Omental fat pad (tissue), 4 donors: Measurements from ENCODE around the gene BICD1. TPM values are rescaled to one million over a fixed set of nuclear protein-coding genes. Genes with fewer than 3 reads are reported as not detected.

Source experiments
- ATAC-seq: fragments of 150-250 bp; one replicate; pipeline ENCODE4 v1.9.1; 2016; ENCODE audit warnings: mild to moderate bottlenecking, moderate library complexity; ENCODE audit not compliant: low FRiP score
- DNase-seq: peaks from one replicate; pipeline ENCODE4 v3.0.0-alpha.2; 2019; ENCODE audit warnings: low spot score
- total RNA-seq, 4 donors: library from RNA; depleted of rRNA; stranded (reverse); fragments of >200 nt; gene quantifications; one replicate each; pipeline ENCODE4 v1.1.0, GENCODE V29; 2016
- TF ChIP-seq, protein P1 (sequence below), 3 donors: fragments of 450-650 bp; IDR thresholded peaks; one replicate each; pipeline ENCODE4 v1.5.1; 2016 to 2017; ENCODE audit warnings: antibody characterized with exemption in 3 of 3, mild to moderate bottlenecking in 3 of 3, moderate library complexity in 2 of 3

Gene BICD1
- total RNA-seq, 4 donors from 2014 or later, result 8.0 to 19.2 (median 9.1) TPM

DNA sequence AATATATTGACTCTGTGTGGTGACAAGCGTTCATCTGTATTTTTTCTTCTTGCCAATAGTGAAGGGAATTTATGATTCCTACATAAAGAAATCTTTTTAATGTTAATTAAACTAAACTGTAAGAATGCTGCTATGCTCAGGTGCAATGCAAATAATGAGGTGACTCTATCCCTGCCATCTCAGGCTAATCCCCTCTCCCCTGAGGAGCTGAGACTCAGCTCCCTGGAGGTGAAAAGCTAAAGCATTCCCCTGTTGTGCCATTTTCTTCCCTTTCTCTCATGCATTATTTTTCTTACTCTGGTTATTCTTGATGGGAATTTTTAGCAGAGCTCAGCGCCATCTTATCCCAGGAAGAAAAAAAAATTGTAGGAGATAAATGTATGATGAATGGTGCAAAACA lies 178.8 kb downstream of the BICD1 start:
- TF ChIP-seq, protein P1, sequence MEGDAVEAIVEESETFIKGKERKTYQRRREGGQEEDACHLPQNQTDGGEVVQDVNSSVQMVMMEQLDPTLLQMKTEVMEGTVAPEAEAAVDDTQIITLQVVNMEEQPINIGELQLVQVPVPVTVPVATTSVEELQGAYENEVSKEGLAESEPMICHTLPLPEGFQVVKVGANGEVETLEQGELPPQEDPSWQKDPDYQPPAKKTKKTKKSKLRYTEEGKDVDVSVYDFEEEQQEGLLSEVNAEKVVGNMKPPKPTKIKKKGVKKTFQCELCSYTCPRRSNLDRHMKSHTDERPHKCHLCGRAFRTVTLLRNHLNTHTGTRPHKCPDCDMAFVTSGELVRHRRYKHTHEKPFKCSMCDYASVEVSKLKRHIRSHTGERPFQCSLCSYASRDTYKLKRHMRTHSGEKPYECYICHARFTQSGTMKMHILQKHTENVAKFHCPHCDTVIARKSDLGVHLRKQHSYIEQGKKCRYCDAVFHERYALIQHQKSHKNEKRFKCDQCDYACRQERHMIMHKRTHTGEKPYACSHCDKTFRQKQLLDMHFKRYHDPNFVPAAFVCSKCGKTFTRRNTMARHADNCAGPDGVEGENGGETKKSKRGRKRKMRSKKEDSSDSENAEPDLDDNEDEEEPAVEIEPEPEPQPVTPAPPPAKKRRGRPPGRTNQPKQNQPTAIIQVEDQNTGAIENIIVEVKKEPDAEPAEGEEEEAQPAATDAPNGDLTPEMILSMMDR (IDR thresholded peaks at IDR 0.05), result no peak
- ATAC-seq (no peak), DNase-seq (no peak)

DNA sequence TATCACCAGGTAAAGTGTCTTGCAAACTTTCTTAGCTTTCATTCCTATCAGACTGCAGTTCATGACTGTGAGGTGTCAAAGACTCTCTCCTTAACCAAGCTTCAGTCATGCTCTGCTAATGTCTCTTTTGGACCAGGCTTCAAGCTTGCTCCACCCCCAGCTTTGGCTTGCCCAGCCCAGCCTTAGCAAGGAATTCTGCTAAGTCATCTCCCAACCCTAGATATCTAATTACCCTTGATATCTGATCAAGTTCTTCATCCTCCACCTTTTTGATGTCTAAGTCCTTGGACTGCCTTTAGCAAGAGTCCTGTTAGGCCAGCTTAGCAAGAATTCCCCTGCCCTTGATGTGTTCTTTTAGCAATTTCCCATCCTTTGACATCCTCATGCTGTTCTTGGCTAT lies 183.8 kb downstream of the BICD1 start:
- DNase-seq (no peak), ATAC-seq (no peak)
- TF ChIP-seq, protein P1 (IDR thresholded peaks at IDR 0.05), result no peak

DNA sequence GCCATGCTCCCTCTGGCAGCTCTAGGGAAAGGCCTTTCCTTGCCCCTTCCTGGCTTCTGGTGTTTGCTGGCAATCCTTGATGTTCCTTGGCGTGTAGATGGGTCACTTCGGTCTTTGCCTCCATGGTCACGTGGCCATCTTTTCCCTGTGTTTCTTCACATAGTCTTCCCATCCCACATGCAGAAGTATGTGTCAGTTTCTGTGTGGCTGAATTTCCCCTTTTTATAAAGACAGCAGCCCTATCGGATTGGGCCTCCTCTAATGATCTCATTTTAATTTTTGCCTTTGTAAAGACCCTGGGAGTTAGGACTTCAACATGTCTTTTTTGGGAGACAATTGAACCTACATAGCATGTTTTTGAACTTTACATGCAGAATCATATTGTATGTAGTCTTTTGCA lies 185.5 kb downstream of the BICD1 start:
- ATAC-seq, result no peak
- DNase-seq, result no peak
- TF ChIP-seq, protein P1 (IDR thresholded peaks at IDR 0.05), result no peak

DNA sequence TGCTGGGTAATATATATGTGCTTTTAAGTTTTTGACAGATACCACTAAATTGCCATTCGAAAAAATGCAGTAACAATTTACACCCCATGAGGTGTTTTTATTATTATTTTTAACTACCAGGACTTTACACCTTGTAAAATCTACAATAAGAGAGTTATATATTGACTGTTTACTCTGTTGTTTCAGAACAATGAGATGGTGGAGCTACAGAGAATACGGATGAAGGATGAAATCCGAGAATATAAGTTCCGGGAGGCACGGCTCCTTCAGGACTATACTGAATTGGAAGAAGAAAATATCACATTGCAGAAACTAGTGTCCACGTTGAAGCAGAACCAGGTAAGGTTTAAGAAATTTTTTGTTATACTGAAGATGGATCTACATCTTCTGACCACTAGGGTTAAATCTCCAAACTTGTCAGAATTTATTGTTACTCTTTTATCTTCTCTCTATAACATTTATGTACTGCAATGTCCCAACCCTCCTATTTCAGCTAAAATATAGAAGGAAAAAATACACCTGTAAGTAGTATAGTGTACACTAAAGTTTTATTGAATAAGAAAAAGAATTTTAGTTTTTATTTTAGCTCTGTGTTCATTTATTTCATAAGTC lies 187.3 kb downstream of the BICD1 start:
- DNase-seq (no peak), ATAC-seq (no peak)
- TF ChIP-seq, protein P1 (IDR thresholded peaks at IDR 0.05), result no peak

DNA sequence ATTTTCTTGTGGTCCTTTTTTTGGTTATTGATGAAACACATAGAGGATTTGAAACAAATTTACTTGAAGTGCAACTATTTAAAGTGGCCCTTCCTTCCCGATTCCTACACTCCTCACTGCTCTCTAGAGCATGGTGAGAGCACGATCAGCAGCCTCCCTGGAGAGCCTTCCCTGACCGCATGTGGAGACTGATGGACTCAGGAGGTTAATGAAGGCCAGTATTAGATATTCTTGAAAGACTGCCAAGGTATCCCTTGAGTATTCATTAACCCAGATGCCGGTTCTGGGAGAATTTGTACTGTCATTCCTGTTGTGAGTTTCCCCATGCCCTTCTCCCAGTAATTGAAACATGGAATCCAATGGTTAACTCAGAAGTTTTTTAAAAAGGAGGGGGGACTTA lies 189.9 kb downstream of the BICD1 start:
- DNase-seq (no peak), ATAC-seq (no peak)
- TF ChIP-seq, protein P1 (IDR thresholded peaks at IDR 0.05), result no peak

DNA sequence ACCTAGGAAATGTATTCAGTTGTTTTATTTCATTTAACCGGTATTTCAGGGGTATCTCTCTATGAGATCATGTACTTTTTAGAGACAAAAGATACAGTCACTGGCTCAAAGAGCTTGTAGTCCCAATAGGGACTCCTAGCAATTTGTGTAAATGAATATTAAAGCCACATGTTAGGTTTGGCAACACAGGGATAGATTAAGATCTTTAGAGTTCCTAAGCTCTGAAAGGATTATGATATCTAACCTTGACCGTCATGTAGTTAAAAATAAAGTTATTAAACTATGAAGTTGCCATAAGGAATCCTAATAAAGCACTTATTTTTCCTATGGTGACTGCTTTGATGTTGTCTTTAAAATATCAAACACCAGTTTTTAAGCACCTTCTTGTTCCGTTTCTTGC lies 192.3 kb downstream of the BICD1 start:
- TF ChIP-seq, protein P1 (IDR thresholded peaks at IDR 0.05), result no peak
- DNase-seq (no peak), ATAC-seq (no peak)

DNA sequence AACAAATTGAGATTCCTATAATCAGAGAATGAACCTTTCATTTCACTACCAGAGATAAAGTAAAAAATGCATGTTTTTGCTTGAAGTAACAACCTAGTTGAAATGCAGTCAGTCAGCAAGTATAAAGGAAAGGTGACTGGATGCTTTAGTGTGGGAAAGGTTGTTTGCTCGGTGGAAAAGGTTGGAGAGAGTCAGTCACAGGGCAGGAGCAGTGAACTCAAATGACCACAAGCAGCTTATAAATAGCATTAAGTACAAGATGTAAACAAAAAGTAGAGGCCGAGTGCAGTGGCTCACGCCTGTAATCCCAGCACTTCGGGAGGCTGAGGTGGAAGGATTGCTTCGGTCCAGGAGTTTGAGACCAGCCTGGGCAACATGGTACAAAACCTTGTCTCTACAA lies 194.6 kb downstream of the BICD1 start:
- TF ChIP-seq, protein P1 (IDR thresholded peaks at IDR 0.05), result no peak
- ATAC-seq (no peak), DNase-seq (no peak)
